ENCODE data around the gene ZNF385C.

DNA sequence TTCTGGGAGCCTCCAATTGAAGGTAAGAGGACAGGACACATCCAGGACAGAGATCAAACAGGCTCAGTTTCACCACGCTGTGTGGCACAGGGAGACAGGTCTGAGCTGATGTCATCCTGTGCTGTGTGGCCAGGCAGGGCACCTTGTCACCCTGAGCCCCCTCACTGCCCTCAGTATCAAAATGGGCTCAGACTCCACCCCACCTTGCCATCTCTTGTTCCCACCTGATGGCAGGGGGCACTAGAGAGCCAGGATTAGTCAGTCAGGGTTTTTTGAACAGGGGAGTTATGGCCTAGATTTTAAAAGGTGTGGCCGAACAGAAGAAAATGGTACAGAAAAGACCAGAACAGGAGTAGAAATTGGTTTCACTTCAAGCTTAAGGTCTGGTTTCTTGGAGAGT, 20.3 kb upstream of the ZNF385C start:
- TF ChIP-seq, protein P1, sequence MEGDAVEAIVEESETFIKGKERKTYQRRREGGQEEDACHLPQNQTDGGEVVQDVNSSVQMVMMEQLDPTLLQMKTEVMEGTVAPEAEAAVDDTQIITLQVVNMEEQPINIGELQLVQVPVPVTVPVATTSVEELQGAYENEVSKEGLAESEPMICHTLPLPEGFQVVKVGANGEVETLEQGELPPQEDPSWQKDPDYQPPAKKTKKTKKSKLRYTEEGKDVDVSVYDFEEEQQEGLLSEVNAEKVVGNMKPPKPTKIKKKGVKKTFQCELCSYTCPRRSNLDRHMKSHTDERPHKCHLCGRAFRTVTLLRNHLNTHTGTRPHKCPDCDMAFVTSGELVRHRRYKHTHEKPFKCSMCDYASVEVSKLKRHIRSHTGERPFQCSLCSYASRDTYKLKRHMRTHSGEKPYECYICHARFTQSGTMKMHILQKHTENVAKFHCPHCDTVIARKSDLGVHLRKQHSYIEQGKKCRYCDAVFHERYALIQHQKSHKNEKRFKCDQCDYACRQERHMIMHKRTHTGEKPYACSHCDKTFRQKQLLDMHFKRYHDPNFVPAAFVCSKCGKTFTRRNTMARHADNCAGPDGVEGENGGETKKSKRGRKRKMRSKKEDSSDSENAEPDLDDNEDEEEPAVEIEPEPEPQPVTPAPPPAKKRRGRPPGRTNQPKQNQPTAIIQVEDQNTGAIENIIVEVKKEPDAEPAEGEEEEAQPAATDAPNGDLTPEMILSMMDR (IDR thresholded peaks at IDR 0.05; ENCODE audit: low read depth, low read length, missing input control) = peak; percentile 39
- no peak for TF ChIP-seq HNF4A (conservative IDR thresholded peaks at IDR 0.05)
- TF ChIP-seq, protein P2, sequence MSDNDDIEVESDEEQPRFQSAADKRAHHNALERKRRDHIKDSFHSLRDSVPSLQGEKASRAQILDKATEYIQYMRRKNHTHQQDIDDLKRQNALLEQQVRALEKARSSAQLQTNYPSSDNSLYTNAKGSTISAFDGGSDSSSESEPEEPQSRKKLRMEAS (IDR thresholded peaks at IDR 0.05) = no peak
- TF ChIP-seq, protein P3, sequence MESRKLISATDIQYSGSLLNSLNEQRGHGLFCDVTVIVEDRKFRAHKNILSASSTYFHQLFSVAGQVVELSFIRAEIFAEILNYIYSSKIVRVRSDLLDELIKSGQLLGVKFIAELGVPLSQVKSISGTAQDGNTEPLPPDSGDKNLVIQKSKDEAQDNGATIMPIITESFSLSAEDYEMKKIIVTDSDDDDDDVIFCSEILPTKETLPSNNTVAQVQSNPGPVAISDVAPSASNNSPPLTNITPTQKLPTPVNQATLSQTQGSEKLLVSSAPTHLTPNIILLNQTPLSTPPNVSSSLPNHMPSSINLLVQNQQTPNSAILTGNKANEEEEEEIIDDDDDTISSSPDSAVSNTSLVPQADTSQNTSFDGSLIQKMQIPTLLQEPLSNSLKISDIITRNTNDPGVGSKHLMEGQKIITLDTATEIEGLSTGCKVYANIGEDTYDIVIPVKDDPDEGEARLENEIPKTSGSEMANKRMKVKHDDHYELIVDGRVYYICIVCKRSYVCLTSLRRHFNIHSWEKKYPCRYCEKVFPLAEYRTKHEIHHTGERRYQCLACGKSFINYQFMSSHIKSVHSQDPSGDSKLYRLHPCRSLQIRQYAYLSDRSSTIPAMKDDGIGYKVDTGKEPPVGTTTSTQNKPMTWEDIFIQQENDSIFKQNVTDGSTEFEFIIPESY (IDR thresholded peaks at IDR 0.05) = no peak
- TF ChIP-seq, protein P4, sequence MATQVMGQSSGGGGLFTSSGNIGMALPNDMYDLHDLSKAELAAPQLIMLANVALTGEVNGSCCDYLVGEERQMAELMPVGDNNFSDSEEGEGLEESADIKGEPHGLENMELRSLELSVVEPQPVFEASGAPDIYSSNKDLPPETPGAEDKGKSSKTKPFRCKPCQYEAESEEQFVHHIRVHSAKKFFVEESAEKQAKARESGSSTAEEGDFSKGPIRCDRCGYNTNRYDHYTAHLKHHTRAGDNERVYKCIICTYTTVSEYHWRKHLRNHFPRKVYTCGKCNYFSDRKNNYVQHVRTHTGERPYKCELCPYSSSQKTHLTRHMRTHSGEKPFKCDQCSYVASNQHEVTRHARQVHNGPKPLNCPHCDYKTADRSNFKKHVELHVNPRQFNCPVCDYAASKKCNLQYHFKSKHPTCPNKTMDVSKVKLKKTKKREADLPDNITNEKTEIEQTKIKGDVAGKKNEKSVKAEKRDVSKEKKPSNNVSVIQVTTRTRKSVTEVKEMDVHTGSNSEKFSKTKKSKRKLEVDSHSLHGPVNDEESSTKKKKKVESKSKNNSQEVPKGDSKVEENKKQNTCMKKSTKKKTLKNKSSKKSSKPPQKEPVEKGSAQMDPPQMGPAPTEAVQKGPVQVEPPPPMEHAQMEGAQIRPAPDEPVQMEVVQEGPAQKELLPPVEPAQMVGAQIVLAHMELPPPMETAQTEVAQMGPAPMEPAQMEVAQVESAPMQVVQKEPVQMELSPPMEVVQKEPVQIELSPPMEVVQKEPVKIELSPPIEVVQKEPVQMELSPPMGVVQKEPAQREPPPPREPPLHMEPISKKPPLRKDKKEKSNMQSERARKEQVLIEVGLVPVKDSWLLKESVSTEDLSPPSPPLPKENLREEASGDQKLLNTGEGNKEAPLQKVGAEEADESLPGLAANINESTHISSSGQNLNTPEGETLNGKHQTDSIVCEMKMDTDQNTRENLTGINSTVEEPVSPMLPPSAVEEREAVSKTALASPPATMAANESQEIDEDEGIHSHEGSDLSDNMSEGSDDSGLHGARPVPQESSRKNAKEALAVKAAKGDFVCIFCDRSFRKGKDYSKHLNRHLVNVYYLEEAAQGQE (IDR thresholded peaks at IDR 0.05) = no peak
